Kidney (tissue), 14 donors: ENCODE results near the gene HOXD12. TPM values are rescaled to one million over a fixed set of nuclear protein-coding genes. Genes with fewer than 3 reads are reported as not detected.

Source experiments
- DNase-seq, 5 donors: peaks; one replicate each; pipeline ENCODE4 v3.0.0-alpha.2; 2013 to 2020
- FAIRE-seq: peaks from 2 replicates; lab custom pipeline; 2012; peaks lifted over from hg19 to GRCh38; lab: Jason Lieb, UNC
- H3K27ac ChIP-seq, 2 donors: one replicate each; pipeline ENCODE4 v1.7.0; 2013; ENCODE audit warnings: low read depth in 2 of 2, low read length in 2 of 2, inconsistent platforms in 1 of 2
- H3K27me3 ChIP-seq: one replicate; pipeline ENCODE4 v1.7.1; 2013; ENCODE audit warnings: low read length, inconsistent platforms; ENCODE audit not compliant: control insufficient read depth, insufficient read depth
- H3K36me3 ChIP-seq, 3 donors: one replicate each; pipeline versions ENCODE4 v1.7.0 to v1.7.1; 2013; ENCODE audit warnings: low read length in 3 of 3, control low read depth in 1 of 3, inconsistent platforms in 1 of 3; ENCODE audit not compliant: insufficient read depth in 3 of 3, control insufficient read depth in 2 of 3
- H3K4me1 ChIP-seq, 3 donors: one replicate each; pipeline versions ENCODE4 v1.7.0 to v1.7.1; 2013; ENCODE audit warnings: low read length in 3 of 3, inconsistent platforms in 1 of 3, low read depth in 1 of 3; ENCODE audit not compliant: control insufficient read depth in 2 of 3, insufficient read depth in 2 of 3
- H3K4me3 ChIP-seq, 3 donors: one replicate each; pipeline versions ENCODE4 v1.7.0 to v1.8.1; 2013; ENCODE audit warnings: low read length in 3 of 3, control low read depth in 1 of 3, inconsistent platforms in 1 of 3
- H3K9ac ChIP-seq, 3 donors: one replicate each; pipeline versions ENCODE4 v1.7.0 to v1.7.1; 2013; ENCODE audit warnings: low read length in 3 of 3, control low read depth in 1 of 3, inconsistent platforms in 1 of 3
- H3K9me3 ChIP-seq, 3 donors: one replicate each; pipeline versions ENCODE4 v1.7.0 to v1.7.1; 2013; ENCODE audit warnings: low read length in 3 of 3, control low read depth in 1 of 3, inconsistent platforms in 1 of 3; ENCODE audit not compliant: control insufficient read depth in 2 of 3, insufficient read depth in 1 of 3
- CTCF ChIP-seq: IDR thresholded peaks from 3 replicates; pipeline ENCODE4 v1.5.1; 2012; ENCODE audit warnings: mild to moderate bottlenecking, moderate library complexity, borderline replicate concordance; ENCODE audit not compliant: insufficient read depth; ENCODE audit errors: extremely low read depth
- intact Hi-C: fragments of 100-400 bp; cut with DNase I; formaldehyde crosslinking; loops from one replicate; pipeline ENCODE4 v1.11.1; 2022
- polyA plus RNA-seq: library from polyadenylated mRNA; stranded (reverse); fragments of 350-450 nt; fragmentation: Illumina TruSeq; extraction: RNeasy Lipid Tissue Mini Kit (QIAGEN cat#74804); gene quantifications from one replicate; pipeline ENCODE4 v1.2.3, GENCODE V29; 2014; ENCODE audit warnings: low read depth, low replicate concordance; ENCODE audit not compliant: insufficient read depth
- total RNA-seq: library from RNA; stranded (reverse); fragmentation: NEBNext Ultra II Directional; extraction: Animal tissue kit (Norgen Biotek cat#: 25700); gene quantifications from one replicate; pipeline ENCODE4 v1.2.1, GENCODE V29; 2021
- donor health status: control.
- donor health status: control.
- donor health status: control.
- donor health status: control.
- donor health status: control.
- donor health status: DM: yes; HTN: yes; CAD: no.
- donor health status: Normal renal cell carcinoma (clear cell type).

Gene HOXD12
- total and polyA plus RNA-seq, 2 donors from 2014 or later = not detected

- Histone ChIP-seq H3K27ac (peak overlapping the region; percentile 89 to 94), H3K4me1 (peaks cover 5 to 12% (median 9%) of the 10 kb centered on the region in 3 donors), H3K27me3 (no peaks in the 10 kb centered on the region), H3K4me3 (peak overlapping the region; percentile 67 to 85 (median 81)), H3K9me3 (no peaks in the 10 kb centered on the region), H3K9ac (peak overlapping the region; percentile 81 to 96 (median 90)), H3K36me3 (no peaks in the 10 kb centered on the region)
- intact Hi-C loops = no loop called here
- DNase-seq = peak in 1 of 5 donors; percentile 39
- no peak for FAIRE-seq
- TF ChIP-seq CTCF = no peak
These were observed 31.6 kb downstream of the HOXD12 start for GRCh38 chr2:176130957-176131847.

GRCh38 chr2:176131848-176132158, 32.2 kb downstream of the HOXD12 start:
- no peaks in the 10 kb centered on the region for H3K9me3 ChIP-seq
- peak overlapping the region; percentile 94 to 97 for H3K27ac ChIP-seq
- no peak for DNase-seq
- H3K4me3 ChIP-seq = peak overlapping the region; percentile 67 to 85 (median 81)
- peak overlapping the region; percentile 90 to 96 (median 95) for H3K9ac ChIP-seq
- H3K36me3 ChIP-seq = no peaks in the 10 kb centered on the region
- no peak for TF ChIP-seq CTCF
- intact Hi-C loops = no loop called here
- H3K27me3 ChIP-seq = no peaks in the 10 kb centered on the region
- peaks cover 5 to 12% (median 8%) of the 10 kb centered on the region in 3 donors for H3K4me1 ChIP-seq
- FAIRE-seq = no peak

- H3K4me3 ChIP-seq = peak overlapping the region; percentile 67 to 85 (median 81)
- peak overlapping the region; percentile 85 to 97 for H3K27ac ChIP-seq
- no peaks in the 10 kb centered on the region for H3K27me3 ChIP-seq
- no peaks in the 10 kb centered on the region for H3K36me3 ChIP-seq
- TF ChIP-seq CTCF = no peak
- intact Hi-C loops = no loop called here
- no peaks in the 10 kb centered on the region for H3K9me3 ChIP-seq
- FAIRE-seq = no peak
- peak in 3 of 5 donors; percentile 43 to 69 (median 54) for DNase-seq
- H3K9ac ChIP-seq = peak overlapping the region; percentile 75 to 96 (median 95)
- peaks cover 5 to 12% (median 7%) of the 10 kb centered on the region in 3 donors for H3K4me1 ChIP-seq
These were observed 32.9 kb downstream of the HOXD12 start for GRCh38 chr2:176132205-176133171.
